Stimulated activated CD8-positive, alpha-beta memory T cell treated with anti-CD3 and anti-CD28 coated beads, Interleukin-7, amount 100 ng/mL, for 24 hours (primary cell): ENCODE results near the gene TM7SF3.

Experiments used
- DNase-seq: peaks from one replicate; pipeline ENCODE4 v3.0.0-alpha.2; 2020; ENCODE audit warnings: low read depth

The TM7SF3 gene

GRCh38 chr12:27014859-27015729 lies 910 bp upstream of the TM7SF3 start:
- no peak for DNase-seq

- DNase-seq = peak; percentile 12
Observed at GRCh38 chr12:27013611-27014084, 536 bp downstream of the TM7SF3 start.

- no peak for DNase-seq
Observed at GRCh38 chr12:27012982-27013255, 1.3 kb downstream of the TM7SF3 start.

- DNase-seq = no peak
Observed at GRCh38 chr12:27012239-27012981, 1.8 kb downstream of the TM7SF3 start.

GRCh38 chr12:27009881-27010301 lies 4.3 kb downstream of the TM7SF3 start:
- no peak for DNase-seq

- no peak for DNase-seq
Observed at GRCh38 chr12:27008081-27008480, 6.1 kb downstream of the TM7SF3 start.

GRCh38 chr12:27006797-27007467 lies 7.3 kb downstream of the TM7SF3 start:
- no peak for DNase-seq

GRCh38 chr12:27005495-27005894 lies 8.7 kb downstream of the TM7SF3 start:
- no peak for DNase-seq

GRCh38 chr12:27003421-27004381 lies 10.5 kb downstream of the TM7SF3 start:
- DNase-seq = no peak

- DNase-seq = no peak
Observed at GRCh38 chr12:27002141-27002540, 12.0 kb downstream of the TM7SF3 start.

- DNase-seq = no peak
Observed at GRCh38 chr12:27001663-27002062, 12.5 kb downstream of the TM7SF3 start.

- no peak for DNase-seq
Observed at GRCh38 chr12:27000961-27001360, 13.2 kb downstream of the TM7SF3 start.

GRCh38 chr12:26997003-26997402 lies 17.2 kb downstream of the TM7SF3 start:
- no peak for DNase-seq

- DNase-seq = no peak
Observed at GRCh38 chr12:26995706-26996105, 18.5 kb downstream of the TM7SF3 start.

GRCh38 chr12:26994109-26994508 lies 20.1 kb downstream of the TM7SF3 start:
- DNase-seq = no peak

- DNase-seq = no peak
Observed at GRCh38 chr12:26991826-26992225, 22.4 kb downstream of the TM7SF3 start.

- DNase-seq = no peak
Observed at GRCh38 chr12:26989873-26990272, 24.3 kb downstream of the TM7SF3 start.

- no peak for DNase-seq
Observed at GRCh38 chr12:26988703-26989102, 25.5 kb downstream of the TM7SF3 start.

- no peak for DNase-seq
Observed at GRCh38 chr12:26987634-26988424, 26.4 kb downstream of the TM7SF3 start.

GRCh38 chr12:26982866-26983265 lies 31.3 kb downstream of the TM7SF3 start:
- DNase-seq = no peak

GRCh38 chr12:26979733-26980132 lies 34.5 kb downstream of the TM7SF3 start:
- DNase-seq = no peak
